Bronchial smooth muscle cell (primary cell): ENCODE results near the gene DSCAML1. TPM values are rescaled to one million over a fixed set of nuclear protein-coding genes. Genes with fewer than 3 reads are reported as not detected.

Experiments used
- total RNA-seq: library from RNA; depleted of rRNA; stranded (reverse); fragments of >200 nt; gene quantifications from 2 replicates; pipeline ENCODE4 v1.2.1, GENCODE V29; 2014

Gene DSCAML1
- total RNA-seq, result under 0.01 TPM in 2 replicates

GRCh38 chr11:117796872-117797529 lies at the start of gene DSCAML1:
DSCAML1 (minus strand) TSS chr11:117797216; CDS start chr11:117797079, 137 bp downstream.

GRCh38 chr11:117824571-117825537 lies 27.8 kb upstream of the DSCAML1 start, which contains the start of gene FXYD2:
FXYD2 (minus strand) TSS chr11:117824744; CDS start chr11:117824678, 66 bp downstream.

Other genes with a start within 250 kb of the DSCAML1 start
- gene FXYD2, start 27.5 kb upstream of the DSCAML1 start, total RNA-seq, result 0.09 and 0.16 TPM in 2 replicates
- 0.32 and 2.1 TPM in 2 replicates for gene FXYD6, start 79.4 kb upstream of the DSCAML1 start, total RNA-seq
- gene TMPRSS13, start 132.2 kb upstream of the DSCAML1 start, total RNA-seq, result not detected in 2 replicates
- gene IL10RA, start 189.2 kb upstream of the DSCAML1 start, total RNA-seq, result 0.26 TPM in 1 of 2 replicates, not detected in the other